Brain microvascular endothelial cell (primary cell): ENCODE results near the gene ADAMTS2.

ENCODE experiments used
- DNase-seq: peaks from one replicate; pipeline ENCODE4 v3.0.0-alpha.2; 2020
- H3K27ac ChIP-seq: fragments of 250-450 bp; sonication (Bioruptor Pico); 2 replicates; pipeline ENCODE4 v1.5.1; 2020; ENCODE audit warnings: mild to moderate bottlenecking, moderate library complexity
- H3K27me3 ChIP-seq: fragments of 250-450 bp; sonication (Bioruptor Pico); replicated peaks from 2 replicates; pipeline ENCODE4 v1.5.1; 2020; ENCODE audit warnings: mild to moderate bottlenecking
- H3K36me3 ChIP-seq: fragments of 250-450 bp; sonication (Bioruptor Pico); replicated peaks from 2 replicates; pipeline ENCODE4 v1.5.1; 2020; ENCODE audit warnings: mild to moderate bottlenecking
- H3K4me3 ChIP-seq: 2 replicates; pipeline ENCODE4 v1.5.1; 2011; ENCODE audit warnings: low read depth, mild to moderate bottlenecking, control low read depth, low read length, moderate library complexity
- in situ Hi-C: cut with HindIII; loops from 2 replicates; pipeline ENCODE4 v1.10.0; 2017; ENCODE audit warnings: low sequenced_read_pairs, low pct_ligation_motif_present
- TF ChIP-seq, protein P1 (sequence below): IDR thresholded peaks from 2 replicates; pipeline ENCODE4 v1.5.1; 2011; ENCODE audit warnings: low read depth, mild to moderate bottlenecking, moderate library complexity, low read length, control low read depth, inconsistent platforms; ENCODE audit errors: missing control alignments

ADAMTS2 gene

GRCh38 chr5:179239256-179240135, 105.8 kb downstream of the ADAMTS2 start:
- no peak overlapping the region for H3K27ac ChIP-seq
- H3K27me3 ChIP-seq = no peaks in the 10 kb centered on the region
- DNase-seq = no peak
- in situ Hi-C loops = no loop called here
- H3K36me3 ChIP-seq = no peaks in the 10 kb centered on the region
- H3K4me3 ChIP-seq = no peak overlapping the region
- TF ChIP-seq, protein P1, sequence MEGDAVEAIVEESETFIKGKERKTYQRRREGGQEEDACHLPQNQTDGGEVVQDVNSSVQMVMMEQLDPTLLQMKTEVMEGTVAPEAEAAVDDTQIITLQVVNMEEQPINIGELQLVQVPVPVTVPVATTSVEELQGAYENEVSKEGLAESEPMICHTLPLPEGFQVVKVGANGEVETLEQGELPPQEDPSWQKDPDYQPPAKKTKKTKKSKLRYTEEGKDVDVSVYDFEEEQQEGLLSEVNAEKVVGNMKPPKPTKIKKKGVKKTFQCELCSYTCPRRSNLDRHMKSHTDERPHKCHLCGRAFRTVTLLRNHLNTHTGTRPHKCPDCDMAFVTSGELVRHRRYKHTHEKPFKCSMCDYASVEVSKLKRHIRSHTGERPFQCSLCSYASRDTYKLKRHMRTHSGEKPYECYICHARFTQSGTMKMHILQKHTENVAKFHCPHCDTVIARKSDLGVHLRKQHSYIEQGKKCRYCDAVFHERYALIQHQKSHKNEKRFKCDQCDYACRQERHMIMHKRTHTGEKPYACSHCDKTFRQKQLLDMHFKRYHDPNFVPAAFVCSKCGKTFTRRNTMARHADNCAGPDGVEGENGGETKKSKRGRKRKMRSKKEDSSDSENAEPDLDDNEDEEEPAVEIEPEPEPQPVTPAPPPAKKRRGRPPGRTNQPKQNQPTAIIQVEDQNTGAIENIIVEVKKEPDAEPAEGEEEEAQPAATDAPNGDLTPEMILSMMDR = no peak

GRCh38 chr5:179238628-179238970, 106.7 kb downstream of the ADAMTS2 start:
- TF ChIP-seq, protein P1 = no peak
- Histone ChIP-seq H3K4me3 (no peak overlapping the region), H3K36me3 (no peaks in the 10 kb centered on the region), H3K27me3 (no peaks in the 10 kb centered on the region), H3K27ac (no peak overlapping the region)
- no peak for DNase-seq
- in situ Hi-C loops = no loop called here

DNA sequence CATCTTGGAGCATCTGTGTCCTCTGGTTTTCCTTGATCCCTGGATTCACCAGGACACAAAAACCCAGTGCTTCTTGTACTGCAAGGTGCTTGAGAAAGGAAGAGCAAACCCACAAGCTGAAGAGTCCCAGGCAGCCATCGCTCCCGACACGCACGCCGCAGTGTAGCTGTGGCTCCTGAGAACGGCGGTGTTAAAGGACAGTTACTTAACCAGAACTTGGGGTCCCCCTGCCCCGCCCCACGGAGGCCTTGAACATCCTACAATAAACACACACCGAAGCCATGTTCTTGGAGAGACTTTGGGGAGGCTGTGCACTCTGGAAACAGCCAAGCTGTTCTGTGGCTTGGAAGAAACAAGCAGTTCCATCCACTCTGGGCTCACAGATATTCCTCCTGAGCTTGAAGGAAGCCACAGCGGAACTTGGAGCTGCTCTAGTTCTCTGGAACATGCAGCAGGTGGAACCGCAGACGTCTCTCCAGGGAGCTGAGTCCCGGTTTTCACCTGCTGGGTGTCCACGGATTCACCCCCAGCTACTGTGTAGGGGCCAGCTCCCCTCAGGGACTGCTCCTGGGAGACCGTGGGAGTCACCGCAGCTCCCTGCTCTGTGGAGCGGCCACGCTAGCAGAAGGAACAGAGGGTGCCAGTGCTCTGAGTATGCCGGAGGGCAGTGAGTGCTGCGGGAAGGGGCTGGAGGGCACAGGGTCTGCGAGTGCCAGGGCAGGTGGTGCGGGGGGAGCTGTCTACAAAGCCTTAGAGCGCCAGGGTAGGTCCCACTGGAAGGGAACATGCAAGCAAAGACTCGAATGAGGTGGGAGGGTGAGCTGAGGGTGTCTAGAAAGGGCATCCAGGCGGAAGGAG, 107.3 kb downstream of the ADAMTS2 start:
- TF ChIP-seq, protein P1 = no peak
- Histone ChIP-seq H3K4me3 (no peak overlapping the region), H3K27me3 (no peaks in the 10 kb centered on the region), H3K36me3 (no peaks in the 10 kb centered on the region), H3K27ac (no peak overlapping the region)
- in situ Hi-C loops = no loop called here
- DNase-seq = no peak

DNA sequence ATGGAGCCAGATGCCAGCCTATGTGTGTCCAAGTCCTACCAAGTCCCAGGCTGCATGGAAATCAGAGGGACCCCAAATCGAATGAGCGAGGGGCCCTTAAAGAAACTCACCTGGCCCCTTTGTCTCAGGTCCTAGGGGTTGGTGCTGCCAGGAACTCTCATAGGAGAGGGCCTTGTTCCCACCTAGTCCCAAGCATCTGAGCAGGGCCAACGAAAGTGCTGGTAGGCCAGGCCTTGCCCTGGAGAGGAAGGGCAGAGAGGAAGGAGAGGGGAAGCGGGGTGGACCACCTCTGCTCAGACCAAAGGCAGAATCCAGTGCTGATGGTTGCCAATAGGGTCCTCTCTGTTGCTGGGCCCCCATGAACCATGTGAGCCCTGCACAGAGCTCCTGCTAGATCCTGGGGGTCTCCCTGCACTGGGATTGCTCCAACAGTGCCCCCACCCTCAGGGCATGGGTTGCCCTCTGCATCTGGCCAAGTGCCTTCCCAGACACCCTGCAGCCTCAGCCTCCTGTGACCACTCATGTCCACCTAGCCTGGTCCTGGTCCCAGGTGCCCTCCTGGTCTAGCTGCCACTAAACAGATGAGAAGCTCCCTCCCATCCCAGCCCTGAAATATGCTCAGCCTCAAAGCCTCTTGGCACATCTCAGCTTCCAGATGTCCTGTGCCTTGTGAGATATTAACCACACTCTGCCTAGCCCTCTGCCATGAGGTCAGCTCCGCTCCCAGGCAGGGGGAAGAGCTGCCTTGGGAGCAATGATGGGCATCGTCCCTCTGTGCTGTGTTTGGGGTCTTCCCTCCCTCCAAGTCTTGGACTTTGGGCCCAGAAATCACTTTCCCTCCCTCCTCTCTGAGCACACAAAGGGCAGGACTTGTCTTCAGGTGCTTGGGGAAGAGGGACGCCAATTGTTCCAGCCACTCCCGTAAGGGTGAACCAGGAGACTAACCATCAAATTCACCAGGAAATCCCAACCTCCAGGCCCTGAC, 109.6 kb downstream of the ADAMTS2 start:
- Histone ChIP-seq H3K27ac (no peak overlapping the region), H3K4me3 (no peak overlapping the region), H3K36me3 (no peaks in the 10 kb centered on the region), H3K27me3 (no peaks in the 10 kb centered on the region)
- in situ Hi-C loops = no loop called here
- DNase-seq = no peak
- TF ChIP-seq, protein P1 = no peak

DNA sequence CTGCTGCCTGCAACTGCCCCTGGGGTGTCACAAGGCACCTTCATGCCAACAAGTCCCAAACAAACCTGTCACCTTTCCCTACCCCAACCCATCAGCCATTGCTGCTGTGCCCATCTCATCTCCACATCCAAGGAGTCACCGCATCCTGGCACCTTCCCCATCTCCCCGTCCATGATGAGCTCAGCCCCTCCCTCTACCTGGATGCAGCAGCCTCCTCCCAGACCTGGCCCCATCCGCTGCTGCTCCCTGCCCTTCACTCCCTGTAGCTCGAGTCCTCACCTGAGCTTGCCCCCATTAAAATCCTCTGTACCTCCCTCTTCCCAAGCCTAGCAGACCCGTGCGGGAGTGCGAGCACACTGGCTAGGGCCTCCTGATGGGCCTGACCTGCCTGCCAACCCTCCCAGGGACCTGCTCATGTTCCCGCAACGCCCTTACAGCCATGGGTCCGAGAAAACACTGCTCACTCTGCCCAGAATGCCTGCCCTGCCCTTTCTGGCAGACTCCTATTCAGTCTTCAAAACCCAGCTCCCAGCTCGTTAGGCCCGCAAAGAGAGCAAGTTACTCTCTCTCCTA, 110.6 kb downstream of the ADAMTS2 start:
- no peaks in the 10 kb centered on the region for H3K27me3 ChIP-seq
- DNase-seq = no peak
- in situ Hi-C loops = no loop called here
- H3K36me3 ChIP-seq = no peaks in the 10 kb centered on the region
- TF ChIP-seq, protein P1 = no peak
- H3K4me3 ChIP-seq = no peak overlapping the region
- no peak overlapping the region for H3K27ac ChIP-seq
